K562 (cell line): ENCODE data around the gene EGFR.

ENCODE experiments used
- CEBPB ChIP-seq: fragments of 450-650 bp; IDR thresholded peaks from 2 replicates; pipeline ENCODE4 v1.6.1; 2016; ENCODE audit warnings: missing genetic modification characterization, missing compliant biosample characterization
- CTCF ChIP-seq, 3 experiments: IDR thresholded peaks in 2 of 3; conservative IDR thresholded peaks in 1 of 3; 2 replicates each; pipeline ENCODE4 v1.5.1; 2011 to 2012; ENCODE audit warnings: low read length in 3 of 3, mild to moderate bottlenecking in 3 of 3, control low read depth in 2 of 3, improper control_type of control experiment in 1 of 3, inconsistent platforms in 1 of 3, low read depth in 1 of 3, mixed read lengths in 1 of 3, moderate library complexity in 1 of 3; ENCODE audit not compliant: insufficient read depth in 2 of 3
- IRF9 ChIP-seq: fragments of 450-650 bp; IDR thresholded peaks from 2 replicates; pipeline ENCODE4 v1.6.1; 2016; ENCODE audit warnings: missing biosample characterization, missing genetic modification characterization
- MXI1 ChIP-seq: IDR thresholded peaks from 2 replicates; pipeline ENCODE4 v1.6.1; 2011; ENCODE audit warnings: low read depth, mild to moderate bottlenecking, improper control_type of control experiment, low read length
- NONO ChIP-seq, 2 experiments: fragments of 200-400 bp in 1 of 2; fragments of 450-650 bp in 1 of 2; formaldehyde crosslinking in 1 of 2; IDR thresholded peaks; 2 replicates each; pipeline ENCODE4 v1.6.1; 2017; ENCODE audit warnings: low read depth in 2 of 2, mild to moderate bottlenecking in 2 of 2, moderate library complexity in 2 of 2, low read length in 1 of 2
- POLR2A ChIP-seq: fragments of 450-650 bp; conservative IDR thresholded peaks from 2 replicates; pipeline ENCODE4 v1.6.1; 2016
- PTTG1 ChIP-seq: fragments of 450-650 bp; IDR thresholded peaks from 2 replicates; pipeline ENCODE4 v1.6.1; 2016; ENCODE audit warnings: low read depth, mild to moderate bottlenecking, missing genetic modification characterization, missing compliant biosample characterization
- SMAD2 ChIP-seq: fragments of 150-350 bp; IDR thresholded peaks from 2 replicates; pipeline ENCODE4 v1.6.1; 2014; ENCODE audit warnings: low read depth, mild to moderate bottlenecking, low read length
- USF2 ChIP-seq: sonication (generic); formaldehyde crosslinking; IDR thresholded peaks from 2 replicates; pipeline ENCODE4 v1.5.0; 2020; ENCODE audit warnings: missing genetic modification reagents

- TF ChIP-seq POLR2A = no peak
- no peak for TF ChIP-seq CEBPB (tag)
- TF ChIP-seq CTCF (IDR thresholded peaks at IDR 0.05 in 2 of 3, conservative IDR thresholded peaks at IDR 0.05 in 1 of 3; ENCODE audit: insufficient read depth in 2 of 3, low read depth in 1 of 3, low read length in 3 of 3) = no peak
- no peak for TF ChIP-seq PTTG1
- no peak for TF ChIP-seq MXI1
- no peak for TF ChIP-seq IRF9 (tag)
- no peak for TF ChIP-seq USF2 (CRISPR knock-in tag)
- TF ChIP-seq SMAD2 = no peak
- no peak for TF ChIP-seq NONO (IDR thresholded peaks at IDR 0.05; ENCODE audit: low read depth in 2 of 2, low read length in 1 of 2)
Observed at GRCh38 chr7:55152516-55152915, 133.7 kb downstream of the EGFR start.
